ENCODE results near the gene AGGF1.
"Not testable (repeated sequence)": the region's sequence is repeated elsewhere in the genome, so short reads cannot be mapped to it uniquely, and the experiment has no call there.

The AGGF1 gene

GRCh38 chr5:76990899-76991459, 39.2 kb upstream of the AGGF1 start:
- POLR2A ChIA-PET (ENCODE audit: low non-redundant PET), result no interaction called here
- no peak for DNase-seq (ENCODE audit: low spot score)
- no peak overlapping the region for H3K27ac ChIP-seq
- CTCF ChIA-PET, result no interaction called here
- no peak for TF ChIP-seq CTCF (conservative IDR thresholded peaks at IDR 0.05; ENCODE audit: low read depth)

- POLR2A ChIA-PET (ENCODE audit: low non-redundant PET); DNase-seq (ENCODE audit: low spot score); H3K27ac ChIP-seq: not testable (repeated sequence)
- CTCF ChIA-PET, result interaction anchor here (0.7 kb wide), 1 partner anchor 377 kb away, joined by 3 read pairs; no protein-coding TSS in a partner anchor
Observed at GRCh38 chr5:76993436-76993835, 36.8 kb upstream of the AGGF1 start.

GRCh38 chr5:76994337-76994736, 35.9 kb upstream of the AGGF1 start:
- ChIA-PET CTCF (no interaction called here), POLR2A (ENCODE audit: low non-redundant PET) (no interaction called here)
- H3K27ac ChIP-seq, result no peak overlapping the region
- no peak for TF ChIP-seq CTCF (conservative IDR thresholded peaks at IDR 0.05; ENCODE audit: low read depth)
- no peak for DNase-seq (ENCODE audit: low spot score)

GRCh38 chr5:76998251-76998650, 32.0 kb upstream of the AGGF1 start:
- H3K27ac ChIP-seq; POLR2A ChIA-PET (ENCODE audit: low non-redundant PET); DNase-seq (ENCODE audit: low spot score): not testable (repeated sequence)
- CTCF ChIA-PET, result interaction anchor here (0.6 kb wide), 1 partner anchor 1838 kb away, joined by 3 read pairs; no protein-coding TSS in a partner anchor

GRCh38 chr5:76999451-76999850, 30.8 kb upstream of the AGGF1 start:
- DNase-seq (ENCODE audit: low spot score), result peak; percentile 68
- no peak overlapping the region for H3K27ac ChIP-seq
- POLR2A ChIA-PET (ENCODE audit: low non-redundant PET), result no interaction called here
- CTCF ChIA-PET, result interaction anchor here (0.6 kb wide), 2 partner anchors 49 to 944 kb away, joined by 3 read pairs; no protein-coding TSS in a partner anchor
- TF ChIP-seq CTCF (conservative IDR thresholded peaks at IDR 0.05; ENCODE audit: low read depth), result no peak

GRCh38 chr5:77003246-77003645, 27.0 kb upstream of the AGGF1 start:
- ChIA-PET CTCF (interaction anchor here (0.6 kb wide), 1 partner anchor 450 kb away, joined by 3 read pairs; no protein-coding TSS in a partner anchor), POLR2A (ENCODE audit: low non-redundant PET) (no interaction called here)
- no peak for TF ChIP-seq CTCF (conservative IDR thresholded peaks at IDR 0.05; ENCODE audit: low read depth)
- no peak for DNase-seq (ENCODE audit: low spot score)
- H3K27ac ChIP-seq, result no peak overlapping the region

- no peak for TF ChIP-seq CTCF (conservative IDR thresholded peaks at IDR 0.05; ENCODE audit: low read depth)
- ChIA-PET CTCF (interaction anchor here (0.7 kb wide), 1 partner anchor 19 kb away, joined by 4 read pairs; no protein-coding TSS in a partner anchor), POLR2A (ENCODE audit: low non-redundant PET) (no interaction called here)
- DNase-seq (ENCODE audit: low spot score), result no peak
- H3K27ac ChIP-seq, result no peak overlapping the region
Observed at GRCh38 chr5:77006124-77006523, 24.1 kb upstream of the AGGF1 start.
